Daoy (cell line): ENCODE measurements around the gene MROH2A. TPM values are rescaled to one million over a fixed set of nuclear protein-coding genes. Genes with fewer than 3 reads are reported as not detected.

ENCODE experiments used
- DNase-seq: peaks from one replicate; pipeline ENCODE4 v3.0.0-alpha.2; 2015; ENCODE audit warnings: low read depth
- total RNA-seq: library from RNA; depleted of rRNA; stranded (reverse); fragments of >200 nt; shearing (Covaris generic); gene quantifications from 2 replicates; pipeline ENCODE4 v1.2.3, GENCODE V29; 2014

The MROH2A gene
- total RNA-seq, 1 experiment from 2014 or later: 0.80 TPM

DNA sequence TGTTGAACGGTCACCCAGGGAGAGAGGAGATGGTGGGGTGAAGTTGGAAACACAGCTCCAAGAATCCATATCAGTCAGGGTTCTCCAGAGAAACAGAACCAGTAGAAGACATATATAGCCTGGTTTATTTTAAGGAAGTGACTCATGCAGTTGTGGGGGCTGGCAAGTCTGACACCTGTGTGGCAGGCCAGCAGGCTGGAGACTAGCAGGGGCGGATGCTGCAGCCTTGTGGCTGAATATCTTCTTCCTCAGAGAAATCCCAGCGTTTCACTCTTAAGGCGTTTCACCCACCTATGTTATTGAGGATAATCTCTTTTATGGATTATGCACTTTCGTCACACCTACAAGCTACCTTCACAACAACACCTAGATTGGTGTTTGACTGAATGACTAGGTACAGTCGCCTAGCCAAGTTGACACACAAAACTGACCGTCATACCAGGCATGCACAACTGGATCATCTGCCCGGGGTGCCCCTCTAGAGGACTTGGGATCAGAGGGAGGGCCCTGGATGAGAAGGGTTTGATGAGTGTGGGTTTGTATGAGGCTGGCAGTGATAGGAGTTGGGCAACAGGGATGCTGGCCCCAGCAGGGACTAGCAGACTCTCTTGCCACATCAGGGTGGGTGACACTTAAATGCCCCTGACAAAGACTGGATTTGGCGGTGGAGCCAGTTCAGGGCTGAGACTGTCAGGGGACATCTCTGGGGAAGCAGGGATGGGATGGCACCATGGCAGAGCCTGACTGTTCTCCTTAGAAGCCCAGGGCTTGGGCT is 23.4 kb downstream of the MROH2A start:
- peak; percentile 71 for DNase-seq

GRCh38 chr2:233802132-233802815 is 24.1 kb downstream of the MROH2A start:
- DNase-seq: no peak

- no peak for DNase-seq
Observed at GRCh38 chr2:233803292-233803911, 25.3 kb downstream of the MROH2A start.

DNA sequence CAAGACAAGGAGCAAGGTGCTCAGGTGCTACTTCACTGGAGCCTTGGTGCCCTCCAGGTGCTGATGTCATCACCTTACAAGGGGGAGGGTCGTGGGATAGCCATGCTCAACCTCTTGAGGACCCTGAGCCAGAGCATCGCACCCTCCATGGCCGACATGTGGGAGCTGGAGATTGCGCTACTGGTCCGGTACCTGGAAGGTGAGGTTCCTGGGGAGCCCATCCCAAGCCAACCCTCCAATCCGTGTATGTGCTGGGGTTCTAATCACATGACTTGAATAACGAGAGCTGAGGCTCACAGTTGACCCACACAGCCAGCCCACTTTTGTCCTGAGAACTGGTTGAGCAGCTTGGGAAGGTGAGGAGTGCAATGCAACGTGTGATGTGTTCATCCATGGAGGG is 25.9 kb downstream of the MROH2A start:
- DNase-seq: no peak

GRCh38 chr2:233807215-233807865 is 29.2 kb downstream of the MROH2A start:
- DNase-seq: no peak

- DNase-seq: no peak
Observed at GRCh38 chr2:233807966-233808935, 30.1 kb downstream of the MROH2A start.

DNA sequence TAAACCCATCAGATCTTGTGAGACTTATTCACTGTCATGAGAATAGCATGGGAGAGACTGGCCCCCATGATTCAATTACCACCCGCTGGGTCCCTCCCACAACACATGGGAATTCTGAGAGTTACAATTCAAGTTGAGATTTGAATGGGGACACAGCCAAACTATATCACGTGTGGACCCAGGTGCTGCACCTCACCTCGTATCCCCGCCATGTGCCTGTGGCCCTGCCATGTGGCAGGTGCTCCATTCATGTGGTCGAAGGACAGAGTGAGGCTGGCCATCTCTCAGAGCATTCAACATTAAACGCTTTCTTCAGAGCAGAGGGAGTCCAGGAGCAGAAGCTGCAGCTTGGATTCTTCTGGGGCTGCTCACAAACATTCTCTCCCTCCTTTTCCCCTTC is 32.3 kb downstream of the MROH2A start:
- no peak for DNase-seq

GRCh38 chr2:233811087-233811486 is 33.0 kb downstream of the MROH2A start:
- no peak for DNase-seq

DNA sequence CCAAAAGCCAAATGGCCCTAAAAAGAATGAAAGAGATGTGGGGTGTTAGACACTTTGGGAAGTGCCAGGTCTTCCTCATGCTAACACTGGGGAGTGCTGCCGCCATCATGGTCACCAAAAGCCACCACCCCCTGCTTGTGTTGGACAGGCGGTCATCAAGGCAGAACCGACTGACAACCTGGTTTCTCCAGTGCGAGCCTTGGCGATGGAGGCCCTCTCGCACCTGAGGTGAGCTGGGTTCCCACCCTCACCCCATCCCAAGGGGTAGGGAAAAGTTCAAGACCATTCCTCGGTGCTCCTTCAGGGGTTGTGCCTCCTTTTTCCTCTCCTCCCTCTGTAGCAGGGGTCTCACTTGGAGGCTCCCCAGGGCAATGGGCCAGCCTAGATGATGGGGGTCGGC is 33.6 kb downstream of the MROH2A start:
- DNase-seq: no peak

DNA sequence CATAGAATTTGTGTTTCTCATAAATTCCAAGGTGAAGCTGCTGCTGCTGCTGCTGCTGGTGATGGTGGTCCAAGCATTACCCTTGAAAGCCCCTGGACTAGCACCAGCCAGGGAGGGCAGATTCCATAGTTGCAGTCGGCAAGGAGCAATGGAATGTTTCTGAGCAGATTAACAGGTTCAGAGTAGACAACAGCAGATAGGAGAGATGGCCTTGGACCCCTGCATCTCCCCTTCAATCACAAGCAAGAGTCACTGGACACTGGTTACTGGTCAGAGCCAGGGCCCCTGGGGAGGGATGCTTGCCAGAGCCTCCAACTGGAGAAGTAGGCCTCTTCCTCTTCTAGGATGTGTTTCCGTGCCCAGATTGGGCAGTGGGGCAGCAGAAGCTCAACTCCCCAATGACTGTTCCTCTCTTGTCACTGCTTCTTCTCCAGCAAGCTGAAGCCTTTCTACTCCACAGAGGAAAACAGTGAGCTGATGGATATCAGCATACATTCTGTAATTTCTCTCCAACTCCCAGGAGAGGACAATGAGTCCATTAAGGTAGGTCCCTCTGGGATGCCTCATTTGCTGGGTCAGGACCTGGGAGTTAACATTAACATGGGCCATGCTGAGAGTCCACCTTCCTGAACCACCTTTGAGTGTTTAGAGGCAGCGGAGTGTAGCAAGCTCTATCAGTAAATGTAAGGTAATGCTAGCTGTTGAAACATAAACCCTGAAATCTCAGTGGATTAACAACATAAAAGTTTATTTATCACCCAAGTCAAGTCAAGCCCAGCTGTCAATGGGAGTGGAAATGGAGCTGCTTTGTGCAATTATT is 35.3 kb downstream of the MROH2A start:
- DNase-seq: no peak

DNA sequence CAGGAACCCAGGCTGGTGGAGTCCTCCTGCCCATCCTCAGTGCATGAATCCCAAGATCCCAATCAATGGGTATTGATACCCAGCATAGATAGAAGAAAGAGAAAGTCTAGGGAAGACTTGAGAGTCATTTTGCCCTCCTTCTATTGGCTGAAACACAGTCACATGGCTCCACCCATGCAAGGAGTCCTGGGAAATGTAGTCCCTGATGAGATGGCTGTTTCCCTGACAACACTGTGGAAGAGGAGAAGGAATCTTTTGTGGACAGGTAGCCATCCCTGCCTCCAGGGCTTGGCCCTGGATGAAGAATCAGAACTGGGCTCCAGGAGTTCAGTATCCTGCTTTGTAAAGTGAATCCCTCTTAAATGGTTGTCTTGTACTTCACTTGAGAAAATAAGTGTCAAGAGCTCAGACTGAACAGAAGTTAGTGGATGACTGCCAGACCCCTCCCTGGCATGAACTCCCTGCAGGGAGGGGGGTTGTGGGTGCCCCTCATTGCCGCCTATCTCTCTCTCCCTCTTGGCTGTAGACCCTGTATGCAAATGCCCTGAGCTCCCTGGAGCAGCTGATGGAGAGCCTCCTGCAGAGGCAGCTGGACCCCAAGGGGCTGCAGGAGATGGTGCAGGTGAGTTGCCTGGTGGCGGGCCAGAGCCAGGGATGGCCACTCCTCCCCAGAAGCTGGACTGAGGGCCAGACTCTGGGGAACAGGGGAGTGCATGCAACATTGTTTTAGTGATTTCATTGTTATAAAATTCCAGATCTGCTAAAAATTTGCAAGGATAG is 36.1 kb downstream of the MROH2A start:
- no peak for DNase-seq

DNA sequence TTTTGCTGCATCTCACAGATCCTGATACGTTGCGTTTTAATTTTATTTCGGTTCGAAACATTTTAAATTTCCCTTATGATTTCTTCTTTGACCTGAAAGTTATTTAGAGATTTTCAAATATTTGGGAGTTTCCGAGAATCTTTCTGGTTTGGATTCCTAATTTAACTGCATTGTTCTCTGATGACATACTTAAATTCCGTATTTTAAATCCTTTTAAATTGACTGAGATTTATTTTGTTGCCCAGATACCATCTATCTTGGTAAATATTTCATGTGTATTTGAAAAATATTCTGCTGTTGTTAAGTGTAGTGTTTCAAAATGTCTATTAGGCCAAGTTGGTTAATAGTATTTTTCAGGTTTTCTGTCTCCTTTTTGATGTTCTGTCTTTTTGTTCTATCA is 37.7 kb downstream of the MROH2A start:
- DNase-seq: no peak

DNA sequence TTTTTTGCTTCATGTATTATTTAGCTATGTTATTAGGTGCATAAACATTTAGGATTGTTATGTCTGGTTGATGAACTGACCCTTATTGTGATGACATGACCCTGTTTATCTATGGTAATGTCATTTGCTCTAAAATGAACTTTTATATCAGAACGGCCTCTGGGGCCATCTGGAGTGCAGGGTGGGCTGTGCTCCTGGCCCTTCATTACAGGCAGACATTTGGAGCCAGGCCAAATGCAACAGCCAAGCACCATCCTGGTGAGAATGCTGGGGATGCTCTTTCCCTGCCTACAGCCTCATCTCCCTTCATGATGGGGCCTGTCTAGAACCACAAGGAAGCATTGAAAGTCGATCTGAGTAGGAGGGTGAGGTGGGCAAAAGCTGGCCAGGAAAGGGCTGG is 38.2 kb downstream of the MROH2A start:
- DNase-seq: peak; percentile 34

GRCh38 chr2:233816771-233817170 is 38.6 kb downstream of the MROH2A start:
- DNase-seq: no peak

DNA sequence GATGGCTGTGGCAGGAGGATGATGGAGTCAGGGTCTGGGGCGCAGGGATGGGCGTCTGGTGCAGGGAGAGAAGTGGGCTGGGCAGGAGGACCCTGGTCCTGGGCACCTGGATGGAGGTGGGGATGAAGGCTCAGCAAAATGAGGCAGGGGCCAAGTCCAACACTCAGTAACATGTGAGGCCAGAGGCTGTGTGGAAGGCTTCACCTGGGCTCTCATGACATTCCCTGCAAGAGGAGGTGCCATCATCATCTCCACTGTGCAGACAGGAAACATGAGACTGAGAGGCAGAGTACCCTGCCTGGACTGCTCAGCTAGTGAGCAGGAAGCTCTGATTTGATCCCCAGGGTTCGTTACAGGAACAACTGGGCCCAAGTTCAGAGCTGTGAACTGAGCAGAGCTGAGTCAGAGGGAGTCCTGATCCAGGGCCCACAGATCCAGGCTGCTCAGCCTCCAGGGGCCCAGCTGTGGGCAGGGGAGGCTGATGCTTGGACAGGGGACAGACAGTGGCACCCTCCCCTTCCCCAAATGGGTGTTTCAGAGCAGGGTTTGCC is 39.3 kb downstream of the MROH2A start:
- peak; percentile 49 for DNase-seq

- DNase-seq: no peak
Observed at GRCh38 chr2:233817995-233818638, 40.0 kb downstream of the MROH2A start.

GRCh38 chr2:233818639-233819621 is 40.8 kb downstream of the MROH2A start:
- DNase-seq: no peak
